A673 (cell line): ENCODE results near the gene AGBL4. TPM values are rescaled to one million over a fixed set of nuclear protein-coding genes. Genes with fewer than 3 reads are reported as not detected.

Experiments used
- BruUV-seq: library from RNA; stranded (reverse); fragments of 400-500 nt; replicated peaks from 2 replicates; lab custom pipeline; 2021; lab: Mats Ljungman, UMichigan
- CTCF ChIA-PET: fragments of 300-600 bp; sonication (Branson Sonifier 250); formaldehyde crosslinking; loops from one replicate; lab custom pipeline; 2022; ENCODE audit warnings: antibody characterized with exemption; lab: Charles Lee
- POLR2A ChIA-PET: fragments of 300-600 bp; sonication (Branson Sonifier 250); formaldehyde crosslinking; loops from one replicate; lab custom pipeline; 2022; ENCODE audit warnings: antibody characterized with exemption; ENCODE audit not compliant: low non-redundant PET; lab: Charles Lee
- DNase-seq: peaks from one replicate; pipeline ENCODE4 v3.0.0-alpha.2; 2015; ENCODE audit warnings: low spot score
- H3K27ac ChIP-seq: fragments of 200-600 bp; sonication (generic); 2 replicates; pipeline ENCODE4 v1.5.1; 2016; ENCODE audit warnings: mixed run types, low read depth, mild to moderate bottlenecking, mixed read lengths, antibody characterized with exemption, low read length; ENCODE audit not compliant: poor library complexity, severe bottlenecking
- H3K27me3 ChIP-seq: fragments of 200-600 bp; sonication (generic); replicated peaks from 2 replicates; pipeline ENCODE4 v1.6.1; 2017; ENCODE audit warnings: mixed run types, low read depth, mild to moderate bottlenecking, mixed read lengths, antibody characterized with exemption, low read length; ENCODE audit not compliant: insufficient read depth, poor library complexity
- H3K36me3 ChIP-seq: fragments of 200-600 bp; sonication (generic); 2 replicates; pipeline ENCODE4 v1.6.1; 2016; ENCODE audit warnings: mixed run types, mild to moderate bottlenecking, mixed read lengths, antibody characterized with exemption, low read length; ENCODE audit not compliant: insufficient read depth, poor library complexity, severe bottlenecking
- H3K4me1 ChIP-seq: fragments of 200-600 bp; sonication (generic); 2 replicates; pipeline ENCODE4 v1.6.1; 2017; ENCODE audit warnings: mixed run types, mild to moderate bottlenecking, mixed read lengths, antibody characterized with exemption, low read length; ENCODE audit not compliant: insufficient read depth, poor library complexity, severe bottlenecking
- H3K4me3 ChIP-seq: fragments of 200-600 bp; sonication (generic); 2 replicates; pipeline ENCODE4 v1.5.1; 2016; ENCODE audit warnings: low read depth, mixed run types, mild to moderate bottlenecking, mixed read lengths, low read length; ENCODE audit not compliant: poor library complexity, severe bottlenecking
- H3K9me3 ChIP-seq: fragments of 200-600 bp; sonication (generic); 2 replicates; pipeline ENCODE4 v1.6.1; 2016; ENCODE audit warnings: mixed run types, low read depth, mild to moderate bottlenecking, mixed read lengths, antibody characterized with exemption, low read length; ENCODE audit not compliant: poor library complexity, severe bottlenecking
- EZH2 ChIP-seq: fragments of 200-600 bp; sonication (generic); IDR thresholded peaks from 2 replicates; pipeline ENCODE4 v1.6.1; 2017; ENCODE audit warnings: borderline replicate concordance, low read depth, mild to moderate bottlenecking, mixed read lengths, antibody characterized with exemption, low read length; ENCODE audit not compliant: poor library complexity, severe bottlenecking
- intact Hi-C: fragments of 100-400 bp; cut with micrococcal nuclease; formaldehyde crosslinking; loops from one replicate; pipeline ENCODE4 v1.10.0; 2022; ENCODE audit not compliant: unreplicated experiment
- total RNA-seq: library from RNA; stranded (reverse); gene quantifications from 2 replicates; pipeline ENCODE4 v1.2.3, GENCODE V29; 2021
- TF ChIP-seq, protein P1 (sequence below): fragments of 300-800, 200-600 bp; sonication (generic); conservative IDR thresholded peaks from 2 replicates; pipeline ENCODE4 v1.5.1; 2017; ENCODE audit warnings: low read depth, mild to moderate bottlenecking, antibody characterized with exemption, low read length, moderate library complexity, mixed read lengths

The AGBL4 gene
- total RNA-seq, 1 experiment from 2014 or later = 0.32 TPM

DNA sequence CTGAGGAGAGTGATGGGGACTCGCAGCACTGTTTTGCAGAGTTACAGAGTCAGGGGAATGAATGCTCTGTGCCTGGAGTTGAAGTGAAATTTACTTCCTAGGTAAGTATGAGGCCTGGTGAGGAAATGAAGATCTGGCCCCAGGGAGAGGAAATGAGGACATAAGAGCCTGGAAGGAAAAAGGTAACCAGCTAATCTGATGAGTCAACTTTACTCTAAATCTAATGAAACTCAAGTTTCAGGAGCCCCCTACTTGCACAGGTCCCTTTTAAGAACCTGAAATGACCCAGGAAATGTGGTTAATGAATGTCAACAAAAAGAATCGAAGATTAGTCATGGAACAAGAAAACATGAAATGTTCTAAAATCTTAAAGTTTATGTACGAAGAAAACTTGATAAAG lies 599.0 kb downstream of the AGBL4 start:
- Histone ChIP-seq H3K4me1 (no peaks in the 10 kb centered on the region), H3K27me3 (no peaks in the 10 kb centered on the region), H3K4me3 (no peak overlapping the region), H3K27ac (no peak overlapping the region), H3K36me3 (no peaks in the 10 kb centered on the region), H3K9me3 (no peaks in the 10 kb centered on the region)
- no TSS peak for BruUV-seq
- intact Hi-C loops = no loop called here
- TF ChIP-seq, protein P1, sequence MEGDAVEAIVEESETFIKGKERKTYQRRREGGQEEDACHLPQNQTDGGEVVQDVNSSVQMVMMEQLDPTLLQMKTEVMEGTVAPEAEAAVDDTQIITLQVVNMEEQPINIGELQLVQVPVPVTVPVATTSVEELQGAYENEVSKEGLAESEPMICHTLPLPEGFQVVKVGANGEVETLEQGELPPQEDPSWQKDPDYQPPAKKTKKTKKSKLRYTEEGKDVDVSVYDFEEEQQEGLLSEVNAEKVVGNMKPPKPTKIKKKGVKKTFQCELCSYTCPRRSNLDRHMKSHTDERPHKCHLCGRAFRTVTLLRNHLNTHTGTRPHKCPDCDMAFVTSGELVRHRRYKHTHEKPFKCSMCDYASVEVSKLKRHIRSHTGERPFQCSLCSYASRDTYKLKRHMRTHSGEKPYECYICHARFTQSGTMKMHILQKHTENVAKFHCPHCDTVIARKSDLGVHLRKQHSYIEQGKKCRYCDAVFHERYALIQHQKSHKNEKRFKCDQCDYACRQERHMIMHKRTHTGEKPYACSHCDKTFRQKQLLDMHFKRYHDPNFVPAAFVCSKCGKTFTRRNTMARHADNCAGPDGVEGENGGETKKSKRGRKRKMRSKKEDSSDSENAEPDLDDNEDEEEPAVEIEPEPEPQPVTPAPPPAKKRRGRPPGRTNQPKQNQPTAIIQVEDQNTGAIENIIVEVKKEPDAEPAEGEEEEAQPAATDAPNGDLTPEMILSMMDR = no peak
- no peak for TF ChIP-seq EZH2
- peak; percentile 4 for DNase-seq
- ChIA-PET POLR2A (no interaction called here), CTCF (no interaction called here)

DNA sequence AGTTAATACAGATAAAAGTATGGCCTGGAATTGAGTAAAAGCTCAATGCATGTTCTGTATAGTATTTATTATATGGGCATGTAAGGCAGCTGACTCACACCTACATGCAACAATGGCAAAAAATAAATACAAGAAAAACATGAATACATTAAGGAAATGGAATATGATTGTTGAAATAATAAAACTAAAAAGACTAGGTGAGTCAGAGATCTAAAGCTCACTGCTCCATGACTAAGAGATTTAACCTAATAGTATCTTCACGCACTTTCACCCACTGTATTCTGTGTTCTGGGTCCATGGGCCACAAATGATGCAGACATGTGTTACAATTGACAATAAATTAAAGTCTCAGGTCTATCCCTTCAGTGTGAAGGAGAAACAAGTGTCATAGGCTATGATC lies 607.0 kb downstream of the AGBL4 start:
- no peak overlapping the region for H3K4me3 ChIP-seq
- no peaks in the 10 kb centered on the region for H3K36me3 ChIP-seq
- no peak for TF ChIP-seq EZH2
- TF ChIP-seq, protein P1 = no peak
- CTCF ChIA-PET = no interaction called here
- no peaks in the 10 kb centered on the region for H3K27me3 ChIP-seq
- no peaks in the 10 kb centered on the region for H3K9me3 ChIP-seq
- POLR2A ChIA-PET = no interaction called here
- no peak overlapping the region for H3K27ac ChIP-seq
- intact Hi-C loops = no loop called here
- BruUV-seq = no TSS peak
- no peak for DNase-seq
- H3K4me1 ChIP-seq = peaks cover 6% of the 10 kb centered on the region

DNA sequence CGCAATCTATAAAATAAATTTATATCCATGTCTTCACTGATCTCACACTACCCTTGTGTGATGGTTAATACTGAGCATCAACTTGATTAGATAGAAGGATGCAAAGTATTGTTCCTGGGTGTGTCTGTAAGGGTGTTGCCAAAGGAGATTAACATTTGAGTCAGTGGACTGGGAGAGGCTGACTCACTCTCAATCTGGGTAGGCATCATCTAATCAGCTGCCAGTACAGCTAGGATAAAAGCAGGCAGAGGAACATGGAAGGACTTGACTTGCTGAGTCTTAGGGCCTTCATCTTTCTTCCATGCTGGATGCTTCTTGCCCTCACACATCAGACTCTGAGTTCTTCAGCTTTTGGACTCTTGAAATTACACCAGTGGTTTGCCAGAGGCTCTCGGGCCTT lies 615.4 kb downstream of the AGBL4 start:
- no TSS peak for BruUV-seq
- ChIA-PET CTCF (no interaction called here), POLR2A (no interaction called here)
- H3K9me3 ChIP-seq = no peaks in the 10 kb centered on the region
- no peaks in the 10 kb centered on the region for H3K36me3 ChIP-seq
- intact Hi-C loops = no loop called here
- no peak overlapping the region for H3K4me3 ChIP-seq
- DNase-seq = no peak
- peaks cover 6% of the 10 kb centered on the region for H3K4me1 ChIP-seq
- H3K27me3 ChIP-seq = no peaks in the 10 kb centered on the region
- no peak overlapping the region for H3K27ac ChIP-seq
- no peak for TF ChIP-seq EZH2
- TF ChIP-seq, protein P1 = no peak
